ENCODE data around the gene PPP1R8. TPM values are rescaled to one million over a fixed set of nuclear protein-coding genes. Genes with fewer than 3 reads are reported as not detected.

The PPP1R8 gene
- total RNA-seq, 1 donor from 2014 or later, result 46.9 TPM

GRCh38 chr1:27886353-27886679, 55.7 kb downstream of the PPP1R8 start:
- Mint-ChIP-seq H3K27me3 (ENCODE audit: unreplicated experiment) (peaks cover 1% of the 10 kb centered on the region), H3K9me3 (ENCODE audit: unreplicated experiment) (no peaks in the 10 kb centered on the region), H3K4me3 (ENCODE audit: unreplicated experiment) (peak overlapping the region; percentile 42), H3K36me3 (ENCODE audit: low read depth, unreplicated experiment) (peaks cover 23% of the 10 kb centered on the region), H3K4me1 (ENCODE audit: unreplicated experiment) (peaks cover 16% of the 10 kb centered on the region), H3K27ac (ENCODE audit: unreplicated experiment) (no peak overlapping the region)
- TF ChIP-seq, protein P1, sequence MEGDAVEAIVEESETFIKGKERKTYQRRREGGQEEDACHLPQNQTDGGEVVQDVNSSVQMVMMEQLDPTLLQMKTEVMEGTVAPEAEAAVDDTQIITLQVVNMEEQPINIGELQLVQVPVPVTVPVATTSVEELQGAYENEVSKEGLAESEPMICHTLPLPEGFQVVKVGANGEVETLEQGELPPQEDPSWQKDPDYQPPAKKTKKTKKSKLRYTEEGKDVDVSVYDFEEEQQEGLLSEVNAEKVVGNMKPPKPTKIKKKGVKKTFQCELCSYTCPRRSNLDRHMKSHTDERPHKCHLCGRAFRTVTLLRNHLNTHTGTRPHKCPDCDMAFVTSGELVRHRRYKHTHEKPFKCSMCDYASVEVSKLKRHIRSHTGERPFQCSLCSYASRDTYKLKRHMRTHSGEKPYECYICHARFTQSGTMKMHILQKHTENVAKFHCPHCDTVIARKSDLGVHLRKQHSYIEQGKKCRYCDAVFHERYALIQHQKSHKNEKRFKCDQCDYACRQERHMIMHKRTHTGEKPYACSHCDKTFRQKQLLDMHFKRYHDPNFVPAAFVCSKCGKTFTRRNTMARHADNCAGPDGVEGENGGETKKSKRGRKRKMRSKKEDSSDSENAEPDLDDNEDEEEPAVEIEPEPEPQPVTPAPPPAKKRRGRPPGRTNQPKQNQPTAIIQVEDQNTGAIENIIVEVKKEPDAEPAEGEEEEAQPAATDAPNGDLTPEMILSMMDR (IDR thresholded peaks at IDR 0.05; ENCODE audit: unreplicated experiment), result no peak
- no peak for DNase-seq (ENCODE audit: low spot score)

GRCh38 chr1:27886744-27887143, 56.2 kb downstream of the PPP1R8 start:
- H3K27me3 Mint-ChIP-seq (ENCODE audit: unreplicated experiment), result peaks cover 1% of the 10 kb centered on the region
- H3K36me3 Mint-ChIP-seq (ENCODE audit: low read depth, unreplicated experiment), result peaks cover 25% of the 10 kb centered on the region
- no peaks in the 10 kb centered on the region for H3K9me3 Mint-ChIP-seq (ENCODE audit: unreplicated experiment)
- H3K4me3 Mint-ChIP-seq (ENCODE audit: unreplicated experiment), result peak overlapping the region; percentile 42
- no peak overlapping the region for H3K27ac Mint-ChIP-seq (ENCODE audit: unreplicated experiment)
- TF ChIP-seq, protein P1 (IDR thresholded peaks at IDR 0.05; ENCODE audit: unreplicated experiment), result no peak
- no peak for DNase-seq (ENCODE audit: low spot score)
- peaks cover 16% of the 10 kb centered on the region for H3K4me1 Mint-ChIP-seq (ENCODE audit: unreplicated experiment)

- H3K4me1 Mint-ChIP-seq (ENCODE audit: unreplicated experiment), result peaks cover 16% of the 10 kb centered on the region
- H3K4me3 Mint-ChIP-seq (ENCODE audit: unreplicated experiment), result no peak overlapping the region
- no peaks in the 10 kb centered on the region for H3K9me3 Mint-ChIP-seq (ENCODE audit: unreplicated experiment)
- peaks cover 1% of the 10 kb centered on the region for H3K27me3 Mint-ChIP-seq (ENCODE audit: unreplicated experiment)
- H3K27ac Mint-ChIP-seq (ENCODE audit: unreplicated experiment), result no peak overlapping the region
- H3K36me3 Mint-ChIP-seq (ENCODE audit: low read depth, unreplicated experiment), result peaks cover 29% of the 10 kb centered on the region
- TF ChIP-seq, protein P1 (IDR thresholded peaks at IDR 0.05; ENCODE audit: unreplicated experiment), result no peak
- no peak for DNase-seq (ENCODE audit: low spot score)
Observed at GRCh38 chr1:27887215-27888021, 56.8 kb downstream of the PPP1R8 start.

GRCh38 chr1:27889506-27889905, 58.9 kb downstream of the PPP1R8 start:
- peaks cover 27% of the 10 kb centered on the region for H3K36me3 Mint-ChIP-seq (ENCODE audit: low read depth, unreplicated experiment)
- H3K27me3 Mint-ChIP-seq (ENCODE audit: unreplicated experiment), result no peaks in the 10 kb centered on the region
- H3K27ac Mint-ChIP-seq (ENCODE audit: unreplicated experiment), result no peak overlapping the region
- H3K9me3 Mint-ChIP-seq (ENCODE audit: unreplicated experiment), result no peaks in the 10 kb centered on the region
- TF ChIP-seq, protein P1 (IDR thresholded peaks at IDR 0.05; ENCODE audit: unreplicated experiment), result no peak
- no peak overlapping the region for H3K4me3 Mint-ChIP-seq (ENCODE audit: unreplicated experiment)
- DNase-seq (ENCODE audit: low spot score), result no peak
- peaks cover 13% of the 10 kb centered on the region for H3K4me1 Mint-ChIP-seq (ENCODE audit: unreplicated experiment)

DNA sequence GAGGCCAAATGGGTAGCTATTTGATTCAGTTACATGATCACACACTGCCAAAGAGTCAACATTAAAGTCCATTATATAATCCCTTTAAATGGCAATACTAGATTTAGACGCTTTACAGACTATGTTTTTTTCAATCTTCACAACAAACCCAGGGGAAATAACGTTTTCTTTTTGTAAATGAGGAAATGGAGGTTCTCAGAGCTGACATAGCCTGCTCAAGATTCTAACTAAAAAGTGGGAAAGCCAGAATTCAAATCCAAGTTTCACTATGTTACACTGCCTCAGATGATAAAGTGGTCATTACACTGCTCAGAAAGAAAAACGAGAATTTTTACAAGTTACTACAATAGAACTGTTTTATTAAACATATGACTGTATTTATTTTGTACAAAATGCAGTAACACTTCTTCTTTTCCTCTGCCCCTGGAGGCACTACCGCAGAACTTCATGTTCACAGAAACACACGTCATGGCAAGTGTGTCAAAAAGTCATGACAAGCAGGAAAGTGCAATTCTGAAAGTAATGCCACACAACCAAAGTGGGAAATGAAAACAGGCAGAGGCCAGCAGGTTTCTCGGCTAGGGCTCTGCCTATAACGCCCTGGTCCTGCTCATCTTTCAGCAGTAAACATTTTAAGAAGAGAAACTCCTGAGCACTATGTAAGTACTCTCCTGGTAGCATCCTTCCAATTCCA, 60.8 kb downstream of the PPP1R8 start:
- no peak overlapping the region for H3K27ac Mint-ChIP-seq (ENCODE audit: unreplicated experiment)

More for the DNA sequence above, 60.8 kb downstream of the PPP1R8 start:
- no peaks in the 10 kb centered on the region for H3K27me3 Mint-ChIP-seq (ENCODE audit: unreplicated experiment)
- peaks cover 32% of the 10 kb centered on the region for H3K36me3 Mint-ChIP-seq (ENCODE audit: low read depth, unreplicated experiment)
- DNase-seq (ENCODE audit: low spot score), result no peak
- no peaks in the 10 kb centered on the region for H3K4me1 Mint-ChIP-seq (ENCODE audit: unreplicated experiment)
- TF ChIP-seq, protein P1 (IDR thresholded peaks at IDR 0.05; ENCODE audit: unreplicated experiment), result no peak
- H3K9me3 Mint-ChIP-seq (ENCODE audit: unreplicated experiment), result no peaks in the 10 kb centered on the region
- no peak overlapping the region for H3K4me3 Mint-ChIP-seq (ENCODE audit: unreplicated experiment)

All from endothelial cell (in vitro differentiated cells).